ENCODE measurements around the gene GIGYF2. TPM values are rescaled to one million over a fixed set of nuclear protein-coding genes. Genes with fewer than 3 reads are reported as not detected.

Gene GIGYF2
- 12.8 and 18.2 TPM in 2 replicates for polyA plus RNA-seq (2012; rRNA removed)
- 13.4 and 13.7 TPM in 2 replicates for polyA plus RNA-seq (2012; cell fraction: cytosol; rRNA removed)
- polyA plus RNA-seq (2012; cell fraction: nucleus; rRNA removed), result 10.3 and 21.1 TPM in 2 replicates

GRCh38 chr2:232697059-232697806 lies at the start of gene GIGYF2:
Gene GIGYF2, plus strand, starts transcription at chr2:232697331. Its CDS starts 37,867 bp downstream, at chr2:232735198.
- POLR2A ChIA-PET, result interaction anchor here (1.4 kb wide), 1 partner anchor 11 kb away, joined by 3 read pairs; no protein-coding TSS in a partner anchor
- H3K27me3 ChIP-seq (ENCODE audit: insufficient read depth), result no peaks in the 10 kb centered on the region
- H3K4me2 ChIP-seq, result peak within 1 kb of the TSS; percentile 85
- H3K9me3 ChIP-seq, result no peaks in the 10 kb centered on the region
- CTCF ChIA-PET, result interaction anchor here (1.1 kb wide), 1 partner anchor 85 kb away, joined by 3 read pairs; no protein-coding TSS in a partner anchor
- peak within 1 kb of the TSS; percentile 96 for H3K9ac ChIP-seq
- peak within 1 kb of the TSS; percentile 82 for H3K27ac ChIP-seq (ENCODE audit: low read depth in 2 of 2, low read length in 1 of 2)
- H3F3A ChIP-seq (replicated peaks; ENCODE audit: insufficient read depth), result no peaks in the 10 kb centered on the region
- H4K20me1 ChIP-seq (ENCODE audit: insufficient read depth), result peaks cover 16% of the 10 kb centered on the region
- H2AFZ ChIP-seq (ENCODE audit: low read depth), result peak within 1 kb of the TSS; percentile 98
- peak; percentile 99 for DNase-seq
- H3K36me3 ChIP-seq (replicated peaks in 1 of 2; ENCODE audit: control insufficient read depth in 1 of 2, insufficient read depth in 2 of 2, low read length in 1 of 2), result no peaks in the 10 kb centered on the region
- H3K4me3 ChIP-seq (ENCODE audit: low read depth in 2 of 2, low read length in 1 of 2), result peak within 1 kb of the TSS; percentile 88 to 94
- H3K4me1 ChIP-seq (ENCODE audit: control insufficient read depth in 1 of 2, insufficient read depth in 2 of 2, low read depth in 1 of 2, low read length in 1 of 2), result peaks cover 15% of the 10 kb centered on the region in 2 experiments; a peak in 3 of 4 replicates
- H3K9me2 ChIP-seq, result no peaks in the 10 kb centered on the region
- under 1% methylated on average over 32 of the region's 71 CpGs for WGBS (ENCODE audit: low lambda C conversion rate)
- no peak; the same call in none of the 2 replicates for TF ChIP-seq TAF1 (IDR thresholded peaks at IDR 0.05; ENCODE audit: borderline replicate concordance, low read depth, low read length)
- TF ChIP-seq, protein P1, sequence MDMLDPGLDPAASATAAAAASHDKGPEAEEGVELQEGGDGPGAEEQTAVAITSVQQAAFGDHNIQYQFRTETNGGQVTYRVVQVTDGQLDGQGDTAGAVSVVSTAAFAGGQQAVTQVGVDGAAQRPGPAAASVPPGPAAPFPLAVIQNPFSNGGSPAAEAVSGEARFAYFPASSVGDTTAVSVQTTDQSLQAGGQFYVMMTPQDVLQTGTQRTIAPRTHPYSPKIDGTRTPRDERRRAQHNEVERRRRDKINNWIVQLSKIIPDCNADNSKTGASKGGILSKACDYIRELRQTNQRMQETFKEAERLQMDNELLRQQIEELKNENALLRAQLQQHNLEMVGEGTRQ (IDR thresholded peaks at IDR 0.05; ENCODE audit: borderline replicate concordance, low read depth, low read length), result peak; percentile 74
- TF ChIP-seq MAX (IDR thresholded peaks at IDR 0.05; ENCODE audit: low read depth), result peak; percentile 37; the same call in 1 of the 2 replicates
- no peak for TF ChIP-seq FOSL2 (IDR thresholded peaks at IDR 0.05; ENCODE audit: borderline replicate concordance, low read depth)
- TF ChIP-seq FOXJ3 (CRISPR knock-in tag; IDR thresholded peaks at IDR 0.05), result no peak
- peak; percentile 63 for TF ChIP-seq MXI1 (IDR thresholded peaks at IDR 0.05; ENCODE audit: low read depth, low read length)
- no peak for TF ChIP-seq RFX5 (IDR thresholded peaks at IDR 0.05; ENCODE audit: low read length)
- peak; percentile 90 for TF ChIP-seq YY1 (IDR thresholded peaks at IDR 0.05; ENCODE audit: low read depth)
- no peak for TF ChIP-seq IRF3 (IDR thresholded peaks at IDR 0.05; ENCODE audit: low read depth, low read length)
- peak; percentile 90 for TF ChIP-seq POLR2AphosphoS5 (IDR thresholded peaks at IDR 0.05; ENCODE audit: low read depth, low read length)
- peak; percentile 95 for TF ChIP-seq USF1 (IDR thresholded peaks at IDR 0.05; ENCODE audit: borderline replicate concordance, low read depth)
- TF ChIP-seq NRF1 (IDR thresholded peaks at IDR 0.05; ENCODE audit: low read depth, low read length), result peak; percentile 88
- H3K79me2 ChIP-seq (ENCODE audit: insufficient read depth), result peaks cover 50% of the 10 kb centered on the region

- Histone ChIP-seq H3K27ac (ENCODE audit: low read depth in 2 of 2, low read length in 1 of 2) (no peak overlapping the region), H3F3A (replicated peaks; ENCODE audit: insufficient read depth) (no peaks in the 10 kb centered on the region), H3K79me2 (ENCODE audit: insufficient read depth) (no peaks in the 10 kb centered on the region), H3K36me3 (replicated peaks in 1 of 2; ENCODE audit: control insufficient read depth in 1 of 2, insufficient read depth in 2 of 2, low read length in 1 of 2) (no peaks in the 10 kb centered on the region), H3K9me2 (no peaks in the 10 kb centered on the region), H3K4me2 (no peak overlapping the region), H4K20me1 (ENCODE audit: insufficient read depth) (no peaks in the 10 kb centered on the region), H3K4me1 (ENCODE audit: control insufficient read depth in 1 of 2, insufficient read depth in 2 of 2, low read depth in 1 of 2, low read length in 1 of 2) (no peaks in the 10 kb centered on the region), H3K9ac (no peak overlapping the region), H2AFZ (ENCODE audit: low read depth) (no peak overlapping the region), H3K9me3 (no peaks in the 10 kb centered on the region), H3K4me3 (ENCODE audit: low read depth in 2 of 2, low read length in 1 of 2) (no peak overlapping the region), H3K27me3 (ENCODE audit: insufficient read depth) (no peaks in the 10 kb centered on the region)
- no peak for DNase-seq
- 79% methylated on average over 11 of the region's 11 CpGs for WGBS (ENCODE audit: low lambda C conversion rate)
- ChIA-PET POLR2A (no interaction called here), CTCF (no interaction called here)
- TF ChIP-seq SIN3A (IDR thresholded peaks at IDR 0.05; ENCODE audit: borderline replicate concordance, low read depth, low read length) (no peak), PBX3 (IDR thresholded peaks at IDR 0.05) (no peak), EP300 (IDR thresholded peaks at IDR 0.05; ENCODE audit: borderline replicate concordance in 1 of 2, low read depth in 1 of 2, low read length in 1 of 2) (no peak), SMC3 (IDR thresholded peaks at IDR 0.05; ENCODE audit: low read depth, low read length) (no peak), GABPA (IDR thresholded peaks at IDR 0.05; ENCODE audit: low read depth) (no peak), RCOR1 (IDR thresholded peaks at IDR 0.05; ENCODE audit: low read length) (no peak)
Observed at GRCh38 chr2:232649033-232649432, 48.1 kb upstream of the GIGYF2 start.
